ENCODE measurements around the gene KRTAP10-11.

DNA sequence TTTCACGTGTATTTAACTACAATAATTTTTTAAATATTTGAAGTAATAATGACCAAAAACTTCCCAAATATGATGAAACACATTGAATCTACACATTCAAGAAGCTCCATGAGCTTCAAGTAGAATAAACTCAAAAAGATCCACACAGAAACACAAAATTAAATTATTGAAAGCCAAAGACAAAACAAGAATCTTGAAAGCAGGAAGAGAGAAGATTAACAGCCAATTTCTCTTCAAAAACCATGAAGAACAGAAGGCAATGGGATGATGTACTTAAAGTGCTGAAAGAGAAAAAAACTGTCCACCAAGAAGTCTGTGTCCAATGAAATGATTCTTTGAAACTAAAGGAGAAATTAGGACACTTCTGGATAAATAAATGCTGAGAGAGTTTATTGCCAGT, 14.1 kb upstream of the KRTAP10-11 start:
- TF ChIP-seq, protein P1, sequence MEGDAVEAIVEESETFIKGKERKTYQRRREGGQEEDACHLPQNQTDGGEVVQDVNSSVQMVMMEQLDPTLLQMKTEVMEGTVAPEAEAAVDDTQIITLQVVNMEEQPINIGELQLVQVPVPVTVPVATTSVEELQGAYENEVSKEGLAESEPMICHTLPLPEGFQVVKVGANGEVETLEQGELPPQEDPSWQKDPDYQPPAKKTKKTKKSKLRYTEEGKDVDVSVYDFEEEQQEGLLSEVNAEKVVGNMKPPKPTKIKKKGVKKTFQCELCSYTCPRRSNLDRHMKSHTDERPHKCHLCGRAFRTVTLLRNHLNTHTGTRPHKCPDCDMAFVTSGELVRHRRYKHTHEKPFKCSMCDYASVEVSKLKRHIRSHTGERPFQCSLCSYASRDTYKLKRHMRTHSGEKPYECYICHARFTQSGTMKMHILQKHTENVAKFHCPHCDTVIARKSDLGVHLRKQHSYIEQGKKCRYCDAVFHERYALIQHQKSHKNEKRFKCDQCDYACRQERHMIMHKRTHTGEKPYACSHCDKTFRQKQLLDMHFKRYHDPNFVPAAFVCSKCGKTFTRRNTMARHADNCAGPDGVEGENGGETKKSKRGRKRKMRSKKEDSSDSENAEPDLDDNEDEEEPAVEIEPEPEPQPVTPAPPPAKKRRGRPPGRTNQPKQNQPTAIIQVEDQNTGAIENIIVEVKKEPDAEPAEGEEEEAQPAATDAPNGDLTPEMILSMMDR (IDR thresholded peaks at IDR 0.05) = no peak
- no peak for TF ChIP-seq POLR2A (IDR thresholded peaks at IDR 0.05)
